ENCODE measurements around the gene TRIP13.
A peak's percentile ranks its signal among the peaks of the same experiment; 100 is the strongest.
"Not testable (repeated sequence)": the region's sequence is repeated elsewhere in the genome, so short reads cannot be mapped to it uniquely, and the experiment has no call there.

TRIP13 gene

GRCh38 chr5:891117-891836 lies 1.4 kb upstream of the TRIP13 start:
- peak; percentile 73 for DNase-seq (ENCODE audit: low spot score)

- DNase-seq (ENCODE audit: low spot score), result peak; percentile 16
Measured at GRCh38 chr5:891837-892393, 769 bp upstream of the TRIP13 start.

- no peak for DNase-seq (ENCODE audit: low spot score)
Measured at GRCh38 chr5:893137-893506, 438 bp downstream of the TRIP13 start.

- DNase-seq (ENCODE audit: low spot score), result no peak
Measured at GRCh38 chr5:893711-894110, 1.0 kb downstream of the TRIP13 start.

GRCh38 chr5:900781-901180 lies 8.1 kb downstream of the TRIP13 start:
- no peak for DNase-seq (ENCODE audit: low spot score)

- no peak for DNase-seq (ENCODE audit: low spot score)
Measured at GRCh38 chr5:902129-902916, 9.6 kb downstream of the TRIP13 start.

GRCh38 chr5:903756-904096 lies 11.0 kb downstream of the TRIP13 start:
- no peak for DNase-seq (ENCODE audit: low spot score)

GRCh38 chr5:905139-905642 lies 12.5 kb downstream of the TRIP13 start:
- no peak for DNase-seq (ENCODE audit: low spot score)

- DNase-seq (ENCODE audit: low spot score), result no peak
Measured at GRCh38 chr5:907366-907910, 14.8 kb downstream of the TRIP13 start.

GRCh38 chr5:908172-908571 lies 15.5 kb downstream of the TRIP13 start:
- no peak for DNase-seq (ENCODE audit: low spot score)

GRCh38 chr5:909086-909485 lies 16.4 kb downstream of the TRIP13 start:
- DNase-seq (ENCODE audit: low spot score), result no peak

- no peak for DNase-seq (ENCODE audit: low spot score)
Measured at GRCh38 chr5:909994-910768, 17.5 kb downstream of the TRIP13 start.

- DNase-seq (ENCODE audit: low spot score), result no peak
Measured at GRCh38 chr5:910769-911160, 18.1 kb downstream of the TRIP13 start.

- peak; percentile 31 for DNase-seq (ENCODE audit: low spot score)
Measured at GRCh38 chr5:911601-912000, 18.9 kb downstream of the TRIP13 start.

GRCh38 chr5:912280-913091 lies 19.8 kb downstream of the TRIP13 start:
- DNase-seq (ENCODE audit: low spot score), result no peak

- no peak for DNase-seq (ENCODE audit: low spot score)
Measured at GRCh38 chr5:914174-914573, 21.5 kb downstream of the TRIP13 start.

GRCh38 chr5:914612-915011 lies 21.9 kb downstream of the TRIP13 start:
- no peak for DNase-seq (ENCODE audit: low spot score)

GRCh38 chr5:915346-915745 lies 22.7 kb downstream of the TRIP13 start:
- DNase-seq (ENCODE audit: low spot score), result not testable (repeated sequence)

GRCh38 chr5:915946-916345 lies 23.3 kb downstream of the TRIP13 start:
- DNase-seq (ENCODE audit: low spot score), result no peak

- no peak for DNase-seq (ENCODE audit: low spot score)
Measured at GRCh38 chr5:916441-917293, 24.0 kb downstream of the TRIP13 start.

All from cerebellar cortex (tissue), 1 donor.